ENCODE results near the gene VAV1.
"Not testable (repeated sequence)": the region's sequence is repeated elsewhere in the genome, so short reads cannot be mapped to it uniquely, and the experiment has no call there.

The VAV1 gene

GRCh38 chr19:6737873-6738786 is 34.4 kb upstream of the VAV1 start:
- DNase-seq, result peak; percentile 84

DNA sequence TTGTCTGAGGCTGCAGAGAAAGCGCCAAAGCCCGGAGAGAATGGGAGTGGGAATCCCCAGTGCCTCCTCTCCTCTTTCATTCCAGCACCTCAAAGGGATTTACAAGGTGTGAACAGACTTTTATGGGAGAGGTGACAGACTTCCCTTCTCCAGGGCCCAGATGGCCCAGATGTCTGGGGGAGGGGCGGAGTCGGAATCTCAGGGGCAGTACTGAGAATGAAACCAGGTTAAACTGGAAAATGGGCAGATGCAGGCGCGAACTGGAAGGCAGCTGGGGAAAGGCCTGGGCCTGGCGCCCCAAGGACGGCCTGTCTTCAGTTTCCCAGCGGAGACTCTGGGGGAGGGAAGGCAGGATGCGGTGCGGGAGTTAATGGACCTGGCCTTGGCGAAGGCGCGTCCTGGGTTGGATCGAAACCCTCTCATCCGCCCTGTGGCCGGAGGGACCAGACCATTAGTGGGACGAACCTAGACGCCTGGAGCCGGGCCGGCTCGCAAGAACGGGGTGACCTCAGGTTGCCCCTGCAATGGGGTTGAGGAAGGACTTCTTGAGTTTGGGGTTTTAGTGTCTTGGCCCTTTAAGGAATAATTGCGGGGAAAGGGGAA is 33.6 kb upstream of the VAV1 start:
- no peak for DNase-seq

DNA sequence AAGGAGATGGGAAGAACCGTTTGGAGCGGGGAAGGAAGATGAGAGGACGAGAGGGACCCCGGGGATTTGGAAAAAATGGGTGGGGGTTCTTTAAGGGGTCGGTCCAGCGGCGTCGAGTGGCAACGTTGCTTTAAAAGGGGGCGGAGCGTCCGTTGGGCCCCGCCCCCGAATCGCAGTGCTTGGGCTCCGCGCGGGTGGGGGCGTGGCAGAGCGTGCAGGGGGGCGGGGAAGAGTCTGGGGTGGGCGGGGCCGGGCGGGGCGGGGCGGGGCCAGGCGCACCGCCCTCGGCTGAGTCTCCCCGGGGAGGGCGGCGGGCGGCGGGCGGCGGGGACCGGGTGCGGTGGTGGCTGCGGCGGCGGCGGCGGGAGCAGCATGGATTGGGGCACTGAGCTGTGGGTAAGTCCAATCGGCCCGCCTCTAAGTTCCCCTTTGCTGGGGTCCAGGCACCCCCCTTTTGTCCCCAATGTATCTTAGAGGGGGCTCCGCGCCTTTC is 33.1 kb upstream of the VAV1 start, which contains the start of gene TRIP10:
TSS of gene TRIP10 (plus strand) at position 291 of the 493 bp plus-strand sequence. CDS start at position 373, 82 bp downstream.
- DNase-seq, result peak; percentile 87

DNA sequence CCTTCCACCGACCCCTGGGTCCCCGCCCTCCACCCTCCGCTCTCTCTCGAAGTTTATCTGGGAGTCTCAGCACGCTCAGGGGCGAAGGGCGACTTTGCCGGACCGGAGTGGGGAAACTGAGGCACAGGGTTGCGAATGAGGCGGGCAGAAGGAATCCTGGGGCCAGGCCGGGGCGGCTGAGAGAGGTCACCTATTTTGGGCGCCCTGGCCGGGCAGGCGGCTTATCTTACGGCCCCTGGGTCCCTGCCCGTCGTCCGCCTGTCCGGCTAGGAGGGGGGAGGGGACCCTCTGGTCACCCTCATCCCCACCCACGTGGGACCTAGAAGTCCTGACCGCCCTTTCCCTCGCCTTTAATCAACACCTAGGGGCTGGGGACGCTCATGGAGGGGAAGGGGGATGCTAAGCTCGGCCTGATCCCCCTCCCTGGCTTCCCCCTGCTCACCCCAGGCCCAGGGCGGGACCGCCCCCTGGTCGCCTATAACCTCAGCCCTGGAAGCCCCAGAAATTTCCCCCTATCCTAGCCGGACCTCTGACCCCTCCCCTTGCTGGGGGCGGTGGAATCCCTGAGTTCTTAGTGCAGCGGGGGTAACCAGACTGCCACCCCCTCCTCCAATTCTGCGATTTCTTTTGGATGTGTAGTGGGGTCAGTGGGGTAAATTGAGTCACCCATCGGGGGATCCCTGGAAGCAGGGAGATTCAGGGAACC is 32.5 kb upstream of the VAV1 start:
- no peak for DNase-seq

DNA sequence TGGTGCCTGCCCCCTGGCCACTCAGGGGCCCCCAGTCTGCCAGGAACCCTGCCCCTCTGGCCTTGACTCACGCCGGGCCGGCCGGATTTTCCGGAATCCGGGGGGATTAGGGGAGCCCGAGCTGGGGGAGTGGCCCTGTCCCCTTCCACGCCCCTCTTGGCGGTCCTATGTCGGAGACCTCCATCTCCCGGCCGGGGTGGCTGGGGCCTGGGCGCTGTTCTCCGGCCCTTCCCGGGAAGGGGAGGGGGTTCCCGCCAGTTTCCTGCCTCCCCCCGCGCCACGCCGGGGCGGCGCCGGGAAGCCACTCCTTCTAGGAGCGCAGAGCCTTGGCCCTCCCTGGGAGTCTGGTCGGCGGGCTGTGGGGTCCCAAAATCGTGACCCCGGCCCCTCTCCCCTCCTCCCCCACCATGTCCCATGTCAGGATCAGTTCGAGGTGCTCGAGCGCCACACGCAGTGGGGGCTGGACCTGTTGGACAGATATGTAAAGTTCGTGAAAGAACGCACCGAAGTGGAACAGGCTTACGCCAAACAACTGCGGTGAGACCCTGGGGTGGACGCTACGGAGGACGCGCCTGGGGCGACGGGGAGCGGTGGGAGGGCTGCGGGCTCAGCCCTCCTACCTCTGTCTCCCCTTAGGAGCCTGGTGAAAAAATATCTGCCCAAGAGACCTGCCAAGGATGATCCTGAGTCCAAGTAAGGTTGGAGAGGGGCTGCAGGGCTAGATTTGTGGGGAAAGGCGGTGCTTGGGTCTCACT is 31.7 kb upstream of the VAV1 start:
- no peak for DNase-seq

- DNase-seq, result no peak
These were observed 29.4 kb upstream of the VAV1 start for GRCh38 chr19:6743066-6743465.

DNA sequence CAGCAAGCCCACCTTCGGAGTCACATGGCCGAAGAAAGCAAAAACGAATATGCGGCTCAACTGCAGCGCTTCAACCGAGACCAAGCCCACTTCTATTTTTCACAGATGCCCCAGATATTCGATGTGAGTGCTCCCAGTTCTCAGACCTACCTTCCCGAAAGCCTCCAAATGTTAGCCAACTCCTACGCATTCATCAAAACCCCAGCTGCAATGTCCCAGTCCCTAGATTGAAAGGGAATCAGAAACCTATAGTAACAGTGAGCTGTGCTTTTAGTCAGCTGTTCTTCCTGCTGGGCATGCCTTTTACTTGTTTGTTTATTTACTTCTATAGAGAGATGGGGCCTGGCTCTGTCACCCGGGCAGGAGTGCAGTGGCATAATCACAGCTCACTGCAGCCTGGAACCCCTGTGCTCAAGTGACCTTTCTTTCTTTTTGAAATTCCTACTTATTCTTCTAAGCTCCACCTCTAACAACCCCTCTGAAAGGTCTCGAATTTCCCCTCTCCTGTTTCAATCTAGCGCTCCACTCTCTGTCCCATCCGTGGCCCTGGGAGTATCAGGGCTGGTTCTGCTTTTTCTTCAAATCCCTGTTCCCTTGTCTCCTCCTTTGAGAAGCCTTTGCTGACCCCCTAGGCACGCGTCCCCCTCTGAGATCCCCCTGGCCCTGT is 28.7 kb upstream of the VAV1 start:
- no peak for DNase-seq

DNA sequence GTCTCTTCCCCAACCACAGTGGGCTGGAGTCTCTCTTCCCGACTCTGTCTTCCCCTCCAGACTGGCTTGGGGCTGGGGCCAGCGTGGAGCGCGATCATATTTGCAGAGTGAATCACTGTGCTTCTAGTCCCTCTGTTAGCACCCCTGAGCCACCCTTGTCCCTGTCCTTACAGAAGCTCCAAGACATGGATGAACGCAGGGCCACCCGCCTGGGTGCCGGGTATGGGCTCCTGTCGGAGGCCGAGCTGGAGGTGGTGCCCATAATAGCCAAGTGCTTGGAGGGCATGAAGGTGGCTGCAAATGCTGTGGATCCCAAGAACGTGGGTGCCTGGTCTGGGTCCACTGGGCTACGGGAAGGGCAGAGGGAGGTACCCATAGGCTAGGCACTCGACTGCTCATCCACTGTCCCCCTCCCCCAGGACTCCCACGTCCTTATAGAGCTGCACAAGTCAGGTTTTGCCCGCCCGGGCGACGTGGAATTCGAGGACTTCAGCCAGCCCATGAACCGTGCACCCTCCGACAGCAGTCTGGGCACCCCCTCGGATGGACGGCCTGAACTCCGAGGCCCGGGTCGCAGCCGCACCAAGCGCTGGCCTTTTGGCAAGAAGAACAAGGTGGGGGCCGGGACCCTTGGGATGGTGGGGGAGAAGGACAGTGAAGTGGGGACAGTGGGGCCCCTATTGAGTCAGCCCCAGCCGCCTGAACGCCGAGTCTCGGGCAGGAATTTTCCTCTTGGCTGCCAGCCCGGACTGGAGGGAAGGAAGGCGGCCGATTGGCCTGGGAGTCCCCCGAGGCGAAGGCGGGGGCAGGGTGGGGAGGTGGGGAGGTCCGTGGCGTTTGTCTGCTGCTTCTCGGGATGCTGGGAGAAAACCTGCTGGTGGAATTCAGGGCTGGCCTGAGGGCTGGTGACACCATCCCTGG is 27.9 kb upstream of the VAV1 start:
- DNase-seq, result no peak

DNA sequence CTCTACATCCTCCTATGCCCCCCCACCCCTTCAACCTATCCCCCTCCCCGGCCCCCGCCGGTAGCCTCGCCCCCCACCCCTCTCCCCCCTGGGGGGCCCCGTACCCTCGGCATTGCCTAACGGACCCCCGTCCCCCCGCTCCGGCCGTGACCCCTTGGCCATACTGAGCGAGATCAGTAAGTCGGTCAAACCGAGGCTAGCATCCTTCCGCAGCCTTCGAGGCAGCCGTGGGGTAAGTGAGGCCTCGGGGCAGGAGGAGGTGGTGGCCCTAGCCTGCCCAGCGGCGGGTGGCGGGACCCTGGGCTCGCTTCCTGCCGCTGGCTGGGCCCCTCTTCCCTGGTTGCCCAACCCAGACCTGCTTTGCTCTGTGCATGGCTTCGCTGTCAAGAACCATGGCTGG is 26.5 kb upstream of the VAV1 start:
- DNase-seq, result no peak

DNA sequence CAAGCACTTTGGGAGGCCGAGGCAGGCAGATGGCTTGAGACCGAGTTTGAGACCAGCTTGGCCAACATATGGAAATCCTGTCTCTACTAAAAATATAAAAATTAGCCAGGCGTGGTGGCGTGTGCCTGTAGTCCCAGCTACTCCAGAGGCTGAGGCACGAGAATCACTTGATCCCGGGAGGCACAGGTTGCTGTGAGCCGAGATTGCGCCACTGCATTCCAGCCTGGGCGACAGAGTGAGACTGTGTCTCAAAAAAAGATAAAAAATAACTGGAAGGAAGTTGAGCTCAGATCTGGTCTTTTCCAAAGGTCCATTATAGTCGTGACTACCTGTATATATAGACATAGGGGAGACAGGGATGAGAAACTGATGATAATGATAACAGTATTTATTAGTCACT is 24.0 kb upstream of the VAV1 start:
- not testable (repeated sequence) for DNase-seq

GRCh38 chr19:6750062-6750461 is 22.4 kb upstream of the VAV1 start:
- DNase-seq, result no peak

DNA sequence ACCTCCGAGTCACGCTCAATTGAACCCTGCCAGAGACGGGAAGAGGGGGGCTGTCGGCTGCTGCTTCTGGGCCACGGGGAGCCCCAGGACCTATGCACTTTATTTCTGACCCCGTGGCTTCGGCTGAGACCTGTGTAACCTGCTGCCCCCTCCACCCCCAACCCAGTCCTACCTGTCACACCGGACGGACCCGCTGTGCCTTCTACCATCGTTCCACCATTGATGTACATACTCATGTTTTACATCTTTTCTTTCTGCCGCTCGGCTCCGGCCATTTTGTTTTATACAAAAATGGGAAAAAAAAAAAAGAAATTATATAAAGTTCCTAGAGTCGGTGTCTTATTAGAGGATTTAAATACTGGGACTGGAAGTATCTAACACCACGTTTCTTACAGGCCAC is 21.3 kb upstream of the VAV1 start:
- DNase-seq, result no peak

DNA sequence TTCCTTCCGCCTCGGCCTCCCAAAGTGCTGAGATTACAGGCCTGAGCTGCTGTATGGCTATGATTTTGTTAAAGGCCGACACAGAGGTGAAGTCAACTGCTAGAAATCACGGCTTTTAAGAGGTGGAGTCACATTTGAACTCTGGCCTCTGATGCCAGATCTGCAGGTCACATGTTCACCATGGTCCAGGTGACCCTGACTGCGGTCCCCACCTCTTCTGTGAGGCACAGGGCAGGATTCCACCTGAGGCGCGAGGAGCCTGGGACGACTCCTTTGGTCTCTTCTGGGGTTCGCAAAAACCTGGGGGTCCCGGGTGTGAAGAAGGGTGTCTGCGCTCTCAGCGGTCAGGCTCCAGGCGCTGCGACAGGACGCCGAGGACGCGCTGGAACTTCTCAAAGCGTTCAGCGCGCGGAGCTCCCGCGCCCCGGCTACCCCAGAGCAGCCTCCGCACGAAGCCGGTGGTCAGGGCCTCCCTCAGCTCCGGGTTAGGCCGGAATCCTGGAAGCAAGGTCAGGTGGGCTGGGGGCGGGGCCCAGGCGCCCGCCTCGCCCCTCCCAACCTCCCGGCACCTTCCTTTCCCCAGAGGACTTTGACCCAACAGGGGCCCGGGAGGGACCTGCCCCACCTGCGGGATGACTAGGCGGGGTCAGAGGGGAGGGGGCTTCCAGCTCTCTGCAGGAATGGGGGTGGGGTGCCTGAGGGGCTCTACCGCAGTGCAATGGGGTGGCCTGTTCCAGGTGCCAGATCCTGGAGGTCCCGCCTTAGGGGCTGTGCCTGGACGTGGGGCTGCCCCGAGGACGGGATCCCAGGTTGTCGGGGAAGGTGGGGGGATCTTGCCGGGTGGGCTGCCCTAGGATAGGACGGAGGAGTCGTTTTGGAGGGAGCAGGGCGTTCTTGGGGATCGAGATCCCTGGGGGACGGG is 20.0 kb upstream of the VAV1 start:
- no peak for DNase-seq

DNA sequence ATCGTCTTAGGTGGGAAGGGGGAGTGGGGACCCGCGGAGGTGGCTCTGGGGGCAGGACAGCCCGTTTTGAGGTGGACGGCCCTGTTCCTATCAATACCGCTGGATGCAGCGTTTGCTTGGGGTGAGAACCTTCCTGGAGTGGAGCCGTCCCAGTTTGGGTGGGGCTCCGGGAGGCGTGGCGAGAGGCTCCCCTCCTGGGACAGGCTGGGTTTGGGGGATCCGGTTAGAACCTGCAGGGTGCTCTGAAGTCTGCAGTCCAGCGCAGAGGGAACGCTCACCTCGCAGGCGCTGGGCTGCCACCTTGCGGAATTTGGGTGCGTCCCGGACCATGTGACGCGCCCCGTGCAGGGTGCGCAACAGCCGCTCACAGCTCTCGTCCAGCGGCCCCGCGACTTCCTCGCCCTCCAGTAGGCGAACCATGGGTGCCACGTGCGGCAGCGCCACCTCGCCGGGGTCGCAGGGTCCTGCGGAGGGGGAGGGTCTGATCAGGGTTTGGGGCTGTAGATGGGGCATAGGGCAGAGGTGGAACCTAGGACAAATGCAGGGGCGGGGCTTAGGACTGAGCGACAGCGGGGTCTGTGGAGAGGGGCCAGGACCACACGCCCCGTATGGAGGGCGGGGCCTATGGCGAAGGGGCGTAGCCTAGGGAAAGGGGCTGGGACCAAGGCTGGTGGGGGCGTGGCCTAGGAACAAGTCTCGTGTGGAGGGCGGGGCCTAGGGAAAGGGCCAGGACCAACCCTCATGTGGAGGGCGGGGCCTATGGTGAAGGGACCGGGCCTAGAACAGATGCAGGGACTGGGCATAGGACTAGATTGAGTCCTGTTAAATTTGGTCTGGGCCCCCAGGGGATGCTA is 19.1 kb upstream of the VAV1 start:
- DNase-seq, result peak; percentile 87

GRCh38 chr19:6754136-6754535 is 18.4 kb upstream of the VAV1 start:
- no peak for DNase-seq

GRCh38 chr19:6754653-6755463 is 17.6 kb upstream of the VAV1 start:
- no peak for DNase-seq

DNA sequence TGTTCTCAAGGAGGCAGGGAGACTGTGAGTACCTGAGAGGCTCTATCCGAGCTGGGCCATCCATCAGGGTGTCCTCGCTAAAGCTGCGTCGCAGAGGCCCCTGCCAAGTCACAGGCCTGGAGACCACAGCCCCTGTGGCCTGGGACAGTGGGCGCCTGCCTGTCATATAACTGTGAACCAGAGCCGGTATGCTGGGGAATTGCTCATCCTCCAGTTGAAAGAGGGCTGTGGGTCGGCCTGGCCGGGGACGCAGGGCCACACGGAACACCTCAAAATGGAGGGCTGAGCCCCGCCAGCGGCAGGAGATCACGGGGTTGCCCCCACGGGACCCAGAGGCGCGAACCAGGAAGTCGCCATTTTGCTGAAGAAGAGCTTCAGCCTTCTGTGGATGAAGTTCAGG is 11.9 kb upstream of the VAV1 start:
- DNase-seq, result no peak

All from CD4-positive, alpha-beta T cell treated with Interleukin-15 for 1 hour (primary cell).